ENCODE measurements around the gene MEIS2. TPM values are rescaled to one million over a fixed set of nuclear protein-coding genes. Genes with fewer than 3 reads are reported as not detected.

MEIS2 gene
- total RNA-seq, 4 donors from 2014 or later, result 9.0 to 18.5 (median 16.3) TPM

GRCh38 chr15:36942248-36942827 is 158.0 kb downstream of the MEIS2 start:
- no peak overlapping the region for H3K27ac ChIP-seq
- no peaks in the 10 kb centered on the region for H3K36me3 ChIP-seq
- no peaks in the 10 kb centered on the region for H3K9me3 ChIP-seq
- H3K4me3 ChIP-seq, result no peak overlapping the region
- H3K27me3 ChIP-seq, result no peaks in the 10 kb centered on the region
- DNase-seq (ENCODE audit: low spot score in 2 of 2), result no peak
- H3K4me1 ChIP-seq, result no peaks in the 10 kb centered on the region
- TF ChIP-seq POLR2AphosphoS5 (IDR thresholded peaks at IDR 0.05), result no peak
- TF ChIP-seq EP300 (IDR thresholded peaks at IDR 0.05), result no peak
- no peak for TF ChIP-seq CTCF (IDR thresholded peaks at IDR 0.05)
- no peak for TF ChIP-seq POLR2A (IDR thresholded peaks at IDR 0.05)
- 85% methylated on average over 6 of the region's 6 CpGs for WGBS

GRCh38 chr15:36941798-36942197 is 158.6 kb downstream of the MEIS2 start:
- no peak overlapping the region for H3K4me3 ChIP-seq

GRCh38 chr15:36940636-36941260 is 159.6 kb downstream of the MEIS2 start:
- no peaks in the 10 kb centered on the region for H3K9me3 ChIP-seq

More at GRCh38 chr15:36941798-36942197, 158.6 kb downstream of the MEIS2 start:
- WGBS, result 78% methylated on average over 4 of the region's 4 CpGs
- TF ChIP-seq EP300 (IDR thresholded peaks at IDR 0.05) (no peak), POLR2AphosphoS5 (IDR thresholded peaks at IDR 0.05) (no peak), CTCF (IDR thresholded peaks at IDR 0.05) (no peak), POLR2A (IDR thresholded peaks at IDR 0.05) (no peak)
- Histone ChIP-seq H3K9me3 (no peaks in the 10 kb centered on the region), H3K27me3 (no peaks in the 10 kb centered on the region), H3K4me1 (no peaks in the 10 kb centered on the region), H3K27ac (no peak overlapping the region), H3K36me3 (no peaks in the 10 kb centered on the region)
- no peak for DNase-seq (ENCODE audit: low spot score in 2 of 2)

GRCh38 chr15:36940219-36940618 is 160.1 kb downstream of the MEIS2 start:
- Histone ChIP-seq H3K4me3 (no peak overlapping the region), H3K27me3 (no peaks in the 10 kb centered on the region), H3K9me3 (no peaks in the 10 kb centered on the region), H3K36me3 (no peaks in the 10 kb centered on the region), H3K27ac (no peak overlapping the region), H3K4me1 (no peaks in the 10 kb centered on the region)
- TF ChIP-seq POLR2AphosphoS5 (IDR thresholded peaks at IDR 0.05) (no peak), EP300 (IDR thresholded peaks at IDR 0.05) (no peak)
- WGBS, result 93% methylated on average over 3 of the region's 3 CpGs
- no peak for DNase-seq (ENCODE audit: low spot score in 2 of 2)

More at GRCh38 chr15:36940636-36941260, 159.6 kb downstream of the MEIS2 start:
- DNase-seq (ENCODE audit: low spot score in 2 of 2), result no peak
- TF ChIP-seq POLR2AphosphoS5 (IDR thresholded peaks at IDR 0.05) (no peak), CTCF (IDR thresholded peaks at IDR 0.05) (no peak), EP300 (IDR thresholded peaks at IDR 0.05) (no peak), POLR2A (IDR thresholded peaks at IDR 0.05) (no peak)
- WGBS, result 89% methylated on average over 3 of the region's 3 CpGs
- H3K36me3 ChIP-seq, result no peaks in the 10 kb centered on the region
- no peak overlapping the region for H3K27ac ChIP-seq
- no peak overlapping the region for H3K4me3 ChIP-seq
- no peaks in the 10 kb centered on the region for H3K4me1 ChIP-seq
- H3K27me3 ChIP-seq, result no peaks in the 10 kb centered on the region

- TF ChIP-seq POLR2AphosphoS5 (IDR thresholded peaks at IDR 0.05), result no peak
- TF ChIP-seq EP300 (IDR thresholded peaks at IDR 0.05), result no peak
- TF ChIP-seq CTCF (IDR thresholded peaks at IDR 0.05), result no peak
- no peak for TF ChIP-seq POLR2A (IDR thresholded peaks at IDR 0.05)
- 97% methylated on average over 7 of the region's 7 CpGs for WGBS
- no peak for DNase-seq (ENCODE audit: low spot score in 2 of 2)
Measured at GRCh38 chr15:36938764-36939163, 161.6 kb downstream of the MEIS2 start.

More at GRCh38 chr15:36938764-36939163, 161.6 kb downstream of the MEIS2 start:
- no peaks in the 10 kb centered on the region for H3K4me1 ChIP-seq
- no peak overlapping the region for H3K4me3 ChIP-seq
- no peaks in the 10 kb centered on the region for H3K27me3 ChIP-seq
- no peak overlapping the region for H3K27ac ChIP-seq
- no peaks in the 10 kb centered on the region for H3K36me3 ChIP-seq
- H3K9me3 ChIP-seq, result no peaks in the 10 kb centered on the region

Measured in suprapubic skin (tissue), 4 donors.